Activated naive CD8-positive, alpha-beta T cell treated with anti-CD3 and anti-CD28 coated beads, Interleukin-2, amount 50 U/mL, for 24 hours (primary cell): ENCODE results near the gene PTPRH.

Experiments used
- ATAC-seq: fragments of 150-1000 bp; cut with Tn5 transposase; one replicate; pipeline ENCODE4 v1.10.0; 2021
- DNase-seq: peaks from one replicate; pipeline ENCODE4 v3.0.0; 2021
- H3K27ac Mint-ChIP-seq: one replicate; pipeline ENCODE4 v1.8.0; 2021; ENCODE audit warnings: mild to moderate bottlenecking, mixed read lengths
- H3K27me3 Mint-ChIP-seq: one replicate; pipeline ENCODE4 v1.8.0; 2021; ENCODE audit warnings: mixed read lengths
- H3K36me3 Mint-ChIP-seq: one replicate; pipeline ENCODE4 v1.8.0; 2021; ENCODE audit warnings: low read depth, mixed read lengths
- H3K4me1 Mint-ChIP-seq: one replicate; pipeline ENCODE4 v1.8.0; 2021; ENCODE audit warnings: mixed read lengths
- H3K4me3 Mint-ChIP-seq: one replicate; pipeline ENCODE4 v1.8.0; 2021; ENCODE audit warnings: mild to moderate bottlenecking, moderate library complexity, mixed read lengths
- H3K9me3 Mint-ChIP-seq: one replicate; pipeline ENCODE4 v1.8.0; 2021; ENCODE audit warnings: mixed read lengths

PTPRH gene

GRCh38 chr19:55238030-55238429 lies 28.7 kb upstream of the PTPRH start:
- H3K4me3 Mint-ChIP-seq = no peak overlapping the region
- peaks cover 55% of the 10 kb centered on the region for H3K36me3 Mint-ChIP-seq
- H3K27me3 Mint-ChIP-seq = no peaks in the 10 kb centered on the region
- H3K27ac Mint-ChIP-seq = no peak overlapping the region
- peaks cover 3% of the 10 kb centered on the region for H3K4me1 Mint-ChIP-seq
- no peaks in the 10 kb centered on the region for H3K9me3 Mint-ChIP-seq
- ATAC-seq (no peak), DNase-seq (no peak)

GRCh38 chr19:55232986-55233385 lies 23.7 kb upstream of the PTPRH start:
- DNase-seq (no peak), ATAC-seq (no peak)
- peaks cover 48% of the 10 kb centered on the region for H3K36me3 Mint-ChIP-seq
- H3K27me3 Mint-ChIP-seq = no peaks in the 10 kb centered on the region
- no peak overlapping the region for H3K27ac Mint-ChIP-seq
- H3K4me1 Mint-ChIP-seq = no peaks in the 10 kb centered on the region
- H3K4me3 Mint-ChIP-seq = no peak overlapping the region
- no peaks in the 10 kb centered on the region for H3K9me3 Mint-ChIP-seq

GRCh38 chr19:55232286-55232602 lies 22.9 kb upstream of the PTPRH start:
- Mint-ChIP-seq H3K36me3 (peaks cover 46% of the 10 kb centered on the region), H3K4me3 (no peak overlapping the region), H3K9me3 (no peaks in the 10 kb centered on the region), H3K4me1 (no peaks in the 10 kb centered on the region), H3K27me3 (no peaks in the 10 kb centered on the region), H3K27ac (no peak overlapping the region)
- DNase-seq (no peak), ATAC-seq (no peak)

GRCh38 chr19:55231391-55232285 lies 22.3 kb upstream of the PTPRH start:
- no peak overlapping the region for H3K27ac Mint-ChIP-seq
- no peaks in the 10 kb centered on the region for H3K4me1 Mint-ChIP-seq
- H3K27me3 Mint-ChIP-seq = no peaks in the 10 kb centered on the region
- H3K9me3 Mint-ChIP-seq = no peaks in the 10 kb centered on the region
- no peak for DNase-seq
- H3K36me3 Mint-ChIP-seq = peaks cover 40% of the 10 kb centered on the region
- ATAC-seq = no peak
- H3K4me3 Mint-ChIP-seq = no peak overlapping the region

GRCh38 chr19:55230780-55231179 lies 21.5 kb upstream of the PTPRH start:
- Mint-ChIP-seq H3K36me3 (peaks cover 39% of the 10 kb centered on the region), H3K27me3 (no peaks in the 10 kb centered on the region), H3K9me3 (no peaks in the 10 kb centered on the region), H3K27ac (no peak overlapping the region), H3K4me1 (no peaks in the 10 kb centered on the region), H3K4me3 (no peak overlapping the region)
- ATAC-seq = no peak
- no peak for DNase-seq

- H3K4me1 Mint-ChIP-seq = no peaks in the 10 kb centered on the region
- H3K9me3 Mint-ChIP-seq = no peaks in the 10 kb centered on the region
- no peaks in the 10 kb centered on the region for H3K27me3 Mint-ChIP-seq
- H3K4me3 Mint-ChIP-seq = no peak overlapping the region
- peaks cover 43% of the 10 kb centered on the region for H3K36me3 Mint-ChIP-seq
- no peak overlapping the region for H3K27ac Mint-ChIP-seq
- DNase-seq = no peak
- no peak for ATAC-seq
Observed at GRCh38 chr19:55230329-55230728, 21.0 kb upstream of the PTPRH start.

GRCh38 chr19:55229789-55230182 lies 20.5 kb upstream of the PTPRH start:
- peaks cover 37% of the 10 kb centered on the region for H3K36me3 Mint-ChIP-seq
- no peaks in the 10 kb centered on the region for H3K9me3 Mint-ChIP-seq
- no peak overlapping the region for H3K4me3 Mint-ChIP-seq
- DNase-seq (no peak), ATAC-seq (no peak)
- no peaks in the 10 kb centered on the region for H3K4me1 Mint-ChIP-seq
- no peak overlapping the region for H3K27ac Mint-ChIP-seq
- H3K27me3 Mint-ChIP-seq = no peaks in the 10 kb centered on the region

- Mint-ChIP-seq H3K9me3 (no peaks in the 10 kb centered on the region), H3K36me3 (peaks cover 32% of the 10 kb centered on the region), H3K27me3 (no peaks in the 10 kb centered on the region), H3K27ac (no peak overlapping the region), H3K4me3 (no peak overlapping the region), H3K4me1 (no peaks in the 10 kb centered on the region)
- no peak for ATAC-seq
- DNase-seq = no peak
Observed at GRCh38 chr19:55229145-55229788, 20.0 kb upstream of the PTPRH start.

- Mint-ChIP-seq H3K4me1 (no peaks in the 10 kb centered on the region), H3K36me3 (peaks cover 28% of the 10 kb centered on the region), H3K9me3 (no peaks in the 10 kb centered on the region), H3K27ac (no peak within 1 kb of the TSS), H3K27me3 (no peaks in the 10 kb centered on the region), H3K4me3 (no peak within 1 kb of the TSS)
- ATAC-seq (no peak), DNase-seq (no peak)
Observed at GRCh38 chr19:55228403-55229031, 19.2 kb upstream of the PTPRH start, which contains the start of gene TMEM86B. Gene TMEM86B, minus strand, starts transcription at chr19:55228763. Its CDS starts 22 bp downstream, at chr19:55228741.

- peaks cover 23% of the 10 kb centered on the region for H3K36me3 Mint-ChIP-seq
- H3K4me3 Mint-ChIP-seq = no peak overlapping the region
- no peak for DNase-seq
- ATAC-seq = no peak
- no peaks in the 10 kb centered on the region for H3K4me1 Mint-ChIP-seq
- H3K9me3 Mint-ChIP-seq = no peaks in the 10 kb centered on the region
- H3K27ac Mint-ChIP-seq = no peak overlapping the region
- no peaks in the 10 kb centered on the region for H3K27me3 Mint-ChIP-seq
Observed at GRCh38 chr19:55228015-55228391, 18.7 kb upstream of the PTPRH start.

- ATAC-seq = no peak
- no peak for DNase-seq
- Mint-ChIP-seq H3K27ac (no peak overlapping the region), H3K36me3 (peaks cover 19% of the 10 kb centered on the region), H3K4me3 (no peak overlapping the region), H3K27me3 (no peaks in the 10 kb centered on the region), H3K9me3 (no peaks in the 10 kb centered on the region), H3K4me1 (no peaks in the 10 kb centered on the region)
Observed at GRCh38 chr19:55227241-55228014, 18.1 kb upstream of the PTPRH start.

GRCh38 chr19:55226788-55227187 lies 17.5 kb upstream of the PTPRH start:
- H3K4me3 Mint-ChIP-seq = no peak overlapping the region
- H3K27ac Mint-ChIP-seq = peak overlapping the region; percentile 57
- H3K36me3 Mint-ChIP-seq = peaks cover 16% of the 10 kb centered on the region
- no peaks in the 10 kb centered on the region for H3K27me3 Mint-ChIP-seq
- ATAC-seq (no peak), DNase-seq (no peak)
- no peaks in the 10 kb centered on the region for H3K4me1 Mint-ChIP-seq
- H3K9me3 Mint-ChIP-seq = no peaks in the 10 kb centered on the region

- no peak for ATAC-seq
- H3K27me3 Mint-ChIP-seq = no peaks in the 10 kb centered on the region
- H3K36me3 Mint-ChIP-seq = peaks cover 20% of the 10 kb centered on the region
- peaks cover 4% of the 10 kb centered on the region for H3K9me3 Mint-ChIP-seq
- peak overlapping the region; percentile 57 for H3K27ac Mint-ChIP-seq
- no peak overlapping the region for H3K4me3 Mint-ChIP-seq
- no peak for DNase-seq
- no peaks in the 10 kb centered on the region for H3K4me1 Mint-ChIP-seq
Observed at GRCh38 chr19:55226273-55226672, 17.0 kb upstream of the PTPRH start.

- no peak for ATAC-seq
- no peak for DNase-seq
- H3K27me3 Mint-ChIP-seq = no peaks in the 10 kb centered on the region
- H3K9me3 Mint-ChIP-seq = peaks cover 4% of the 10 kb centered on the region
- H3K36me3 Mint-ChIP-seq = peaks cover 26% of the 10 kb centered on the region
- peaks cover 2% of the 10 kb centered on the region for H3K4me1 Mint-ChIP-seq
- H3K4me3 Mint-ChIP-seq = no peak overlapping the region
- H3K27ac Mint-ChIP-seq = peak overlapping the region; percentile 37
Observed at GRCh38 chr19:55225415-55225958, 16.2 kb upstream of the PTPRH start.
